GM12878 (cell line): ENCODE results near the gene RIC8B. TPM values are rescaled to one million over a fixed set of nuclear protein-coding genes. Genes with fewer than 3 reads are reported as not detected.

Experiments
- ATF2 ChIP-seq: IDR thresholded peaks from 2 replicates; pipeline ENCODE4 v1.6.1; 2012; ENCODE audit warnings: low read length, inconsistent platforms
- HDAC6 ChIP-seq: fragments of 200-600 bp; sonication (generic); IDR thresholded peaks from one replicate; pipeline ENCODE4 v1.8.0; 2017; ENCODE audit warnings: antibody characterized with exemption; ENCODE audit not compliant: unreplicated experiment
- NFYA ChIP-seq: IDR thresholded peaks from 2 replicates; pipeline ENCODE4 v1.6.1; 2011; ENCODE audit warnings: low read depth, mild to moderate bottlenecking, low read length, improper control_type of control experiment, borderline replicate concordance
- USF2 ChIP-seq: IDR thresholded peaks from 2 replicates; pipeline ENCODE4 v1.6.1; 2011; ENCODE audit warnings: low read depth, low read length, improper control_type of control experiment, borderline replicate concordance
- ZNF592 ChIP-seq: fragments of 450-650 bp; IDR thresholded peaks from 2 replicates; pipeline ENCODE4 v1.6.1; 2017; ENCODE audit warnings: mild to moderate bottlenecking, moderate library complexity
- polyA plus RNA-seq, 11 experiments: library from polyadenylated mRNA; depleted of rRNA in 4 of 11; unstranded in 6 of 11; stranded (reverse) in 5 of 11; fragments of >200 nt; fragmentation: Nextera tagmentation in 4 of 11; fragmentation: Illumina TruSeq in 1 of 11; extraction: Ambion mirVana in 4 of 11; extraction: Trizol in 1 of 11; gene quantifications; 1 replicate in 1 of 11; 2 replicates in 10 of 11; pipeline versions ENCODE4 v1.2.1 to v1.2.3, GENCODE V29; 2011 to 2016; ENCODE audit warnings: inconsistent platforms in 2 of 11, missing spikeins in 2 of 11, low read depth in 1 of 11
- total RNA-seq, 4 experiments: library from RNA; depleted of rRNA in 3 of 4; stranded (reverse); fragments of >200 nt in 3 of 4; fragmentation: Illumina TruSeq in 1 of 4; extraction: Trizol in 1 of 4; gene quantifications; 2 replicates each; pipeline versions ENCODE4 v1.2.1 to v1.2.3, GENCODE V29; 2013 to 2021
- TF ChIP-seq, protein P1 (sequence below): fragments of 450-650 bp; conservative IDR thresholded peaks from 2 replicates; pipeline ENCODE4 v1.6.1; 2017; ENCODE audit warnings: mild to moderate bottlenecking, moderate library complexity
- TF ChIP-seq, protein P2 (sequence below): fragments of 450-650 bp; formaldehyde crosslinking; IDR thresholded peaks from 2 replicates; pipeline ENCODE4 v1.5.0; 2022; ENCODE audit warnings: mild to moderate bottlenecking, missing genetic modification characterization

Gene RIC8B
- total and polyA plus RNA-seq, 10 of the 15 experiments (the other 5 are each of a cell fraction or from before 2014, with no cell fraction given), result 2.3 to 10.8 (median 6.2) TPM

DNA sequence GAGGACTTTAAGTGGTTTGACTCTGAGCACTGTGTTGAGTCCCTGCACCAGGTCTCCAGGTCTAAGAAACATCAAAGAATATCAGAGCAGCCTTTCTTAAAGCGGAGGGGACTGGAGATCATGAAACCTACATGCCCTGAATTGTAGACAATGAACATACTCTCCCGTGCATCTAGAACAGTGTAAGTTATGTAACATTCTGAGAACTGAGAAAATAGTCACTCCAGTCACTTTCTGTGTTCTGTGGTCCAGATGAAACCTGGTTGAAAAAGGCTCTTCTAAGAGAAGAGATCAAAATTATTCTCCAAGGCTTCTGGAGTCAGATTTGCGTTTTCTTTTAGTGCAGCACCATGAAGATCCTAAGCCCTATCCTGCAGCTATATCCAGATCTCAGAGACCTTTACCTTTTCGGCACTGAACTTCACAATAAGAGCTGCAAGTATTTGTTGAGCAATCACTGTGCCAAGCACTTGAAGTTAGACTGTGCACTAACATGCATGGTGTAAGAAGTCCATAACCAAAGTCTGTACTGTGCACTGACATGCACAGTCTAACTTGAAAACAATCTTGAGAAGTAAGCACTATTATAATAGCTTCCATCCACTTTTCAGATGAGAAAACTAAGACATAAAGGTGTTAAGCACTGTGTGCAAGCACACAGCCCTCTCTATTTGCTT, 115.6 kb downstream of the RIC8B start (continued):
- no peak for TF ChIP-seq ZNF592
- no peak for TF ChIP-seq NFYA
- TF ChIP-seq HDAC6, result no peak
- TF ChIP-seq USF2, result no peak
- TF ChIP-seq, protein P1, sequence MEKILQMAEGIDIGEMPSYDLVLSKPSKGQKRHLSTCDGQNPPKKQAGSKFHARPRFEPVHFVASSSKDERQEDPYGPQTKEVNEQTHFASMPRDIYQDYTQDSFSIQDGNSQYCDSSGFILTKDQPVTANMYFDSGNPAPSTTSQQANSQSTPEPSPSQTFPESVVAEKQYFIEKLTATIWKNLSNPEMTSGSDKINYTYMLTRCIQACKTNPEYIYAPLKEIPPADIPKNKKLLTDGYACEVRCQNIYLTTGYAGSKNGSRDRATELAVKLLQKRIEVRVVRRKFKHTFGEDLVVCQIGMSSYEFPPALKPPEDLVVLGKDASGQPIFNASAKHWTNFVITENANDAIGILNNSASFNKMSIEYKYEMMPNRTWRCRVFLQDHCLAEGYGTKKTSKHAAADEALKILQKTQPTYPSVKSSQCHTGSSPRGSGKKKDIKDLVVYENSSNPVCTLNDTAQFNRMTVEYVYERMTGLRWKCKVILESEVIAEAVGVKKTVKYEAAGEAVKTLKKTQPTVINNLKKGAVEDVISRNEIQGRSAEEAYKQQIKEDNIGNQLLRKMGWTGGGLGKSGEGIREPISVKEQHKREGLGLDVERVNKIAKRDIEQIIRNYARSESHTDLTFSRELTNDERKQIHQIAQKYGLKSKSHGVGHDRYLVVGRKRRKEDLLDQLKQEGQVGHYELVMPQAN, result no peak
- TF ChIP-seq, protein P2, sequence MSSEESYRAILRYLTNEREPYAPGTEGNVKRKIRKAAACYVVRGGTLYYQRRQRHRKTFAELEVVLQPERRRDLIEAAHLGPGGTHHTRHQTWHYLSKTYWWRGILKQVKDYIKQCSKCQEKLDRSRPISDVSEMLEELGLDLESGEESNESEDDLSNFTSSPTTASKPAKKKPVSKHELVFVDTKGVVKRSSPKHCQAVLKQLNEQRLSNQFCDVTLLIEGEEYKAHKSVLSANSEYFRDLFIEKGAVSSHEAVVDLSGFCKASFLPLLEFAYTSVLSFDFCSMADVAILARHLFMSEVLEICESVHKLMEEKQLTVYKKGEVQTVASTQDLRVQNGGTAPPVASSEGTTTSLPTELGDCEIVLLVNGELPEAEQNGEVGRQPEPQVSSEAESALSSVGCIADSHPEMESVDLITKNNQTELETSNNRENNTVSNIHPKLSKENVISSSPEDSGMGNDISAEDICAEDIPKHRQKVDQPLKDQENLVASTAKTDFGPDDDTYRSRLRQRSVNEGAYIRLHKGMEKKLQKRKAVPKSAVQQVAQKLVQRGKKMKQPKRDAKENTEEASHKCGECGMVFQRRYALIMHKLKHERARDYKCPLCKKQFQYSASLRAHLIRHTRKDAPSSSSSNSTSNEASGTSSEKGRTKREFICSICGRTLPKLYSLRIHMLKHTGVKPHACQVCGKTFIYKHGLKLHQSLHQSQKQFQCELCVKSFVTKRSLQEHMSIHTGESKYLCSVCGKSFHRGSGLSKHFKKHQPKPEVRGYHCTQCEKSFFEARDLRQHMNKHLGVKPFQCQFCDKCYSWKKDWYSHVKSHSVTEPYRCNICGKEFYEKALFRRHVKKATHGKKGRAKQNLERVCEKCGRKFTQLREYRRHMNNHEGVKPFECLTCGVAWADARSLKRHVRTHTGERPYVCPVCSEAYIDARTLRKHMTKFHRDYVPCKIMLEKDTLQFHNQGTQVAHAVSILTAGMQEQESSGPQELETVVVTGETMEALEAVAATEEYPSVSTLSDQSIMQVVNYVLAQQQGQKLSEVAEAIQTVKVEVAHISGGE, result no peak
- TF ChIP-seq ATF2, result no peak
